ENCODE results near the gene WDR46.

Gene WDR46

GRCh38 chr6:33317419-33317668, 28.3 kb upstream of the WDR46 start:
- DNase-seq (ENCODE audit: low read depth, low spot score) = no peak
- Histone ChIP-seq H3K9ac (ENCODE audit: insufficient read length, low read depth) (no peak overlapping the region), H3K9me3 (ENCODE audit: insufficient read depth, low read length) (no peaks in the 10 kb centered on the region), H3K4me3 (ENCODE audit: insufficient read length, low read depth) (peak overlapping the region; percentile 25), H3K36me3 (ENCODE audit: insufficient read depth, insufficient read length, low read length) (peaks cover 49% of the 10 kb centered on the region), H3K4me1 (ENCODE audit: insufficient read depth, insufficient read length) (peaks cover 14% of the 10 kb centered on the region), H3K27me3 (ENCODE audit: insufficient read depth, insufficient read length) (no peaks in the 10 kb centered on the region)
- TF ChIP-seq SUZ12 (IDR thresholded peaks at IDR 0.05; ENCODE audit: extremely low read depth, insufficient read depth, insufficient read length) (no peak), ZNF274 (IDR thresholded peaks at IDR 0.05; ENCODE audit: low read depth, low read length) (no peak), YY1 (IDR thresholded peaks at IDR 0.05; ENCODE audit: insufficient read depth, insufficient read length) (no peak)

DNA sequence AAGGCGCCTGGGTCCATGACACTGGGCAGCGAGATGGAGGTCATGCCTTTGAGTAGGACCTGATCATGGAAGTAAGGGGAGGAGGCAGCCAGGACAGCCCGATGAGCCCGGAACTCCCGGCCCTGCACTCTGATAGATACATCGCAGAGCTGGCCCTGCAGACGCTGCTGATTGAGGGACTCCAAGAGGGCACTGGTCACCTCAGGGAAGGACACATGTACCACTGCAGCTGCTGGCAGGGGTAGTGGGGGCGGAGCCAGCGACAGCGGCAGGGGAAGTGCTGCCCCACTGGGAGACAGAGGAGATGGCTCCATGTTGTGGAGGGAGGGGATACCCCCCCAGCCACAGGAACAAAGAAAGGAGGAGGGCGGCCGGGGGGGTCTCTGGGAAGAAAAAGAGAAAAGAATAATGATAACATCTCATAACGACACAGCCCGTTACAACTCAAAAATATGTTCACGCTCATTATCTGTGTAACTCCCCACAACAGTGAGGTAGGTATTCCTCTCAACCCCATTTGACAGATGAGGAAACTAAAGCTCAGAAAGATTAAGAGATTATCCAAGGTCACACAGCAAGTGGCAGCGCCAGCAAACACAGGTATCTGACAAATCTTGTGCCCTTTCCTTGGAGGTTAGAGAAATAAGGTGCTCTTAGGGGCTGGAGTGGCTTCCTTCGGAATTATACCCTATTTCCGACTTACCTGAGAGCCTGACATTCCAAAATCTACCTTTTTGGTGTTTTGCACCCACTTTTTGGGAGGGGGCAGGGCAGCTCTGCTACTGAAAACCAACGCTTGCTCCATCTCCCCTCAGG, 27.8 kb upstream of the WDR46 start:
- Histone ChIP-seq H3K9ac (ENCODE audit: insufficient read length, low read depth) (no peak overlapping the region), H3K4me1 (ENCODE audit: insufficient read depth, insufficient read length) (peaks cover 14% of the 10 kb centered on the region)
- TF ChIP-seq YY1 (IDR thresholded peaks at IDR 0.05; ENCODE audit: insufficient read depth, insufficient read length) = no peak
- TF ChIP-seq SUZ12 (IDR thresholded peaks at IDR 0.05; ENCODE audit: extremely low read depth, insufficient read depth, insufficient read length) = no peak
- TF ChIP-seq ZNF274 (IDR thresholded peaks at IDR 0.05; ENCODE audit: low read depth, low read length) = no peak

DNA sequence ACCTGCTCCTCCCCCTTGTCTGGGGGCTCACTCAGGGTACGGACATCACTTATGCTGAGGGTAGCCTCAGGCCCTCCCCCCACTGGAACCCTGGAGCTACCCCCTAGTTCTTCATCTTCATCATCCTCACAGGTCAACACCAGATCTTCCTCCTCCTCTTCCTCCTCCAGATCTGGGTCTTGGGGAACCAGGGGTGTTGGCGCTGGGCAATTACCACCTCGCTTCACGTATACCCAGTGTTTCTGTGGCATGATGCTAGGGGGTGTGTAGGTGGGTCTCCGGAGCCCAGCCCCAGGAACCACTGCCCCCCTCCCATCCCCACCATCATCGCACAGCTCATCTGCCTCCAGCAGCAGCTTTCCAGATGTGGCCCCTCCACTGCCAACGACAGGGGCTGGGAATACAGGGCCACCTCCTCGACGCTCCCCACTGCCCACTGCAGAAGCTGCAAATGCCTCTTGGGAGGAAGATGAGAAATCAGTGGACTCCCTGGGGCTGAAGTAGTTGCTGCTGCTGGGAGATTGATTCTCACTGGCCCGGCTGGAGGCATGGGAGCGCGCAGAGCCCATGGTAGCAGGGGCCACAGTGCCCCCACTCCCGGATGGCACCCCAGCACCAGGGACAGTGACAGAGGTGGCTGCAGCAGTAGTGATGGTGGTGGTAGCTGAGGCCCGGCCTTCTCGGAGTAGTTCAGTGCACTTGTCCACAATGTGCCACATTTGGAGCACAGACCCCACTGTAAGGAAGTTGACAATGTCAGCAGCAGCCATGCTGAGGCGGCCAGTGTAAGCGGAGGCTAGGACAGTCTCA, 27.0 kb upstream of the WDR46 start:
- no peak overlapping the region for H3K4me3 ChIP-seq (ENCODE audit: insufficient read length, low read depth)
- peaks cover 14% of the 10 kb centered on the region for H3K4me1 ChIP-seq (ENCODE audit: insufficient read depth, insufficient read length)
- no peak overlapping the region for H3K9ac ChIP-seq (ENCODE audit: insufficient read length, low read depth)

More for the DNA sequence above, 27.8 kb upstream of the WDR46 start:
- H3K36me3 ChIP-seq (ENCODE audit: insufficient read depth, insufficient read length, low read length) = peaks cover 49% of the 10 kb centered on the region
- peak overlapping the region; percentile 25 for H3K4me3 ChIP-seq (ENCODE audit: insufficient read length, low read depth)
- no peak for DNase-seq (ENCODE audit: low read depth, low spot score)
- H3K9me3 ChIP-seq (ENCODE audit: insufficient read depth, low read length) = no peaks in the 10 kb centered on the region
- H3K27me3 ChIP-seq (ENCODE audit: insufficient read depth, insufficient read length) = no peaks in the 10 kb centered on the region

DNA sequence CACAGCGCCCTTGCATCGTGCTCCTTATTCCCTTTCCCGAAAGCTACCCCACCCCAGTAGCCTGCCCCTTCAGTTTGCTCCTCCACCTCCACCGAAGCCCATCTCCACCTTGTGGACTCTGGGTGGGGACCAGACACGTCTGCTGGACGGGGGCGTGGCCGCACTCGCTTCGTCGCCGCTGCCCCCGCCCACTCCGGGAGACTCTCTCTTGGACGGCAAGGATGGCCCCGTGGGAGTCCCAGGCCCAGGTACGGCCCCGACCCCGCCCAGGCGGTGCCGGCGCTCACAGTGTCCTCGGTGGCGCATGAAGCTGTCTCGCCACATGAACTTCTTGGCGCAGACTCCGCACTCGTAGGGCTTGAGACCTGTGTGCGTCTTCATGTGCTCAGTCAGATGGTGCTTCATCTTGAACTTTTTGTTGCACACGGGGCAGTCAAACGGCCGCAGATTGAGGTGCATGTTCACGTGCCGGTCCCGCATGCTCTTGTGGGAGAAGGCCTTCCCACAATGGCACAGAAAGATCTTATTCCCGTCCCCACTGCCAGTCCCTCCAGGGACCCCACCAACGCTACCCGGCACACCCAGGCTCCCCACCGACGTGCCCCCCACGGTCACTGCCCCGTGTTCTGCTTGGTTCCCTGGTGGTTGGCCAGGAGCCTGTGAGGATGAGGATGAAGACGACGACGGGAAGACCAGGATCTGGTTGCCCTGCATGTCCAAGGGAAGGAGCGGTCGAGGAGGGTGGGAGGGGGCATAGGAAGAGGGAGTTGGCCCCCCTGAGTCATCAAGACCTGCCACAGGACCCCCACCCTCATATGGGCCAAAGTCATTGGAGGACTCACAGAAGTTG, 26.1 kb upstream of the WDR46 start:
- H3K27me3 ChIP-seq (ENCODE audit: insufficient read depth, insufficient read length) = no peaks in the 10 kb centered on the region
- H3K9me3 ChIP-seq (ENCODE audit: insufficient read depth, low read length) = no peaks in the 10 kb centered on the region
- peaks cover 34% of the 10 kb centered on the region for H3K36me3 ChIP-seq (ENCODE audit: insufficient read depth, insufficient read length, low read length)
- H3K9ac ChIP-seq (ENCODE audit: insufficient read length, low read depth) = no peak overlapping the region
- DNase-seq (ENCODE audit: low read depth, low spot score) = no peak
- H3K4me1 ChIP-seq (ENCODE audit: insufficient read depth, insufficient read length) = peaks cover 13% of the 10 kb centered on the region
- no peak for TF ChIP-seq SUZ12 (IDR thresholded peaks at IDR 0.05; ENCODE audit: extremely low read depth, insufficient read depth, insufficient read length)
- TF ChIP-seq ZNF274 (IDR thresholded peaks at IDR 0.05; ENCODE audit: low read depth, low read length) = no peak
- no peak for TF ChIP-seq YY1 (IDR thresholded peaks at IDR 0.05; ENCODE audit: insufficient read depth, insufficient read length)
- H3K4me3 ChIP-seq (ENCODE audit: insufficient read length, low read depth) = no peak overlapping the region

More for the DNA sequence above, 27.0 kb upstream of the WDR46 start:
- TF ChIP-seq ZNF274 (IDR thresholded peaks at IDR 0.05; ENCODE audit: low read depth, low read length) (no peak), SUZ12 (IDR thresholded peaks at IDR 0.05; ENCODE audit: extremely low read depth, insufficient read depth, insufficient read length) (no peak), YY1 (IDR thresholded peaks at IDR 0.05; ENCODE audit: insufficient read depth, insufficient read length) (no peak)
- Histone ChIP-seq H3K9me3 (ENCODE audit: insufficient read depth, low read length) (no peaks in the 10 kb centered on the region), H3K36me3 (ENCODE audit: insufficient read depth, insufficient read length, low read length) (peaks cover 42% of the 10 kb centered on the region), H3K27me3 (ENCODE audit: insufficient read depth, insufficient read length) (no peaks in the 10 kb centered on the region)
- DNase-seq (ENCODE audit: low read depth, low spot score) = no peak

DNA sequence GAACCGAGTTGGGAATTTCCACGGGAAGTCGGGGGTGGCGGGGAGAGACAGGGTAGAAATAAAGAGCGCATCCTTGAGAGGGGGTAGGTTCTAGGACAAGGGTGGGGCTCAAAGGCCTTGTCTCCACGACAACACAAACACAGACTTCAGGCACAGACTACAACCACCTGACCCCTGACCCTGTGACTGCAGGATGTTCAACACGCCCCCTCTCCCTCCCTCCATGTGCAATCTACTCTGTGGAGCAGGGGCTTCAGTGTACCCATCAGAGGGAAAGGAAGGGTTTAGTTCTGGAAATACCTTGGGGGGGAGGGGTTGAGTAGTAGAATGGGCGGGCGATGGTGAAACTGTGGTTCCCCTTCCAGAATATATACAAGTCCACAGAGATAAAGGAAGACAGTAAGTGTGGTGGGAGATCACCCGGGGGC, 25.5 kb upstream of the WDR46 start:
- Histone ChIP-seq H3K4me3 (ENCODE audit: insufficient read length, low read depth) (peak overlapping the region; percentile 18), H3K27me3 (ENCODE audit: insufficient read depth, insufficient read length) (no peaks in the 10 kb centered on the region), H3K9ac (ENCODE audit: insufficient read length, low read depth) (no peak overlapping the region), H3K4me1 (ENCODE audit: insufficient read depth, insufficient read length) (peaks cover 9% of the 10 kb centered on the region), H3K36me3 (ENCODE audit: insufficient read depth, insufficient read length, low read length) (peaks cover 28% of the 10 kb centered on the region), H3K9me3 (ENCODE audit: insufficient read depth, low read length) (no peaks in the 10 kb centered on the region)
- TF ChIP-seq SUZ12 (IDR thresholded peaks at IDR 0.05; ENCODE audit: extremely low read depth, insufficient read depth, insufficient read length) (no peak), ZNF274 (IDR thresholded peaks at IDR 0.05; ENCODE audit: low read depth, low read length) (no peak), YY1 (IDR thresholded peaks at IDR 0.05; ENCODE audit: insufficient read depth, insufficient read length) (no peak)
- DNase-seq (ENCODE audit: low read depth, low spot score) = no peak

DNA sequence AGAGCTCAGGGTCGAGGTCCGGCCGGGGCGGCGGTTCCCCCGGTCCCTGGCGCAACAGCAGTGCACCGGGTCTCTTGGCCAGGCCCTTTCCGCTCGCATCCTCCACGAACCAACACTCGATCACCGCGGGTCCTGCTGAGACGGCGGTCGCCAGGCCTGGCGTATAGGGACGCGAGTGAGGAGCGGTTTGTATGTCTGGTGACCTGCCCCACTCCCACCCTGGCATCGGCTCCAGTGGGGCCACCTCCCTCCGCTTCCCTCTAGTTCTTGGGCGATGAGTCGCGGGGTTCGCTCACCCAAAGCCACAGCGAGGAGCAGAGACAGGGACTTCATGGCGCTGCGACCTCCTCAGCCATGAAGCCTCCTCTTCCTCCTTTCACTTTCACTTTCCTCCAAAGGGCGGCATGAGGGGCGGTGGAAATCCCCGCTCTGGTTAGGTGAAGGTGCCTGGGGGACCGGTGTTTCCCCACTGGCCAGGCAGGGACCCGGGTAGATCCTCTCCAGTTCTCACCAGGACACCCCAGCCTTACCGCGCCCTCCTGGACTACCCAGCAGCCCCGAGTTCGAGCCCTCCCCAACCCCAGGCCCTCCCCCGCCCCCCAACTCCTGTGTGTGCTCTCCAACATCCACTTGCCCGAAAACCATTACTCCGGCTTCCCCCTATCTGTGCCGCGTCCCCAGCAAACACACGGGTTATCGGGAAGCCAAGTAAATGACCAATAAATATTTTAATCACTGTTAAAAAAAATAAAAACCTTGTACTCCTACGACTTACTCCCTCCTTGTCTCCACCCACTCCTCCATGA, 24.9 kb upstream of the WDR46 start, which contains the start of gene TAPBP:
Gene TAPBP, minus strand, starts transcription at position 370 of the 806 bp plus-strand sequence. Its CDS starts 37 bp downstream, at position 333.
- Histone ChIP-seq H3K27me3 (ENCODE audit: insufficient read depth, insufficient read length) (no peaks in the 10 kb centered on the region), H3K4me1 (ENCODE audit: insufficient read depth, insufficient read length) (peaks cover 7% of the 10 kb centered on the region), H3K9ac (ENCODE audit: insufficient read length, low read depth) (peak within 1 kb of the TSS; percentile 89), H3K9me3 (ENCODE audit: insufficient read depth, low read length) (no peaks in the 10 kb centered on the region), H3K36me3 (ENCODE audit: insufficient read depth, insufficient read length, low read length) (peaks cover 21% of the 10 kb centered on the region), H3K4me3 (ENCODE audit: insufficient read length, low read depth) (peak within 1 kb of the TSS; percentile 68)
- no peak for TF ChIP-seq ZNF274 (IDR thresholded peaks at IDR 0.05; ENCODE audit: low read depth, low read length)
- no peak for TF ChIP-seq SUZ12 (IDR thresholded peaks at IDR 0.05; ENCODE audit: extremely low read depth, insufficient read depth, insufficient read length)
- TF ChIP-seq YY1 (IDR thresholded peaks at IDR 0.05; ENCODE audit: insufficient read depth, insufficient read length) = no peak
- no peak for DNase-seq (ENCODE audit: low read depth, low spot score)

Data from NT2/D1 (cell line).